ENCODE results near the gene COX20. TPM values are rescaled to one million over a fixed set of nuclear protein-coding genes. Genes with fewer than 3 reads are reported as not detected.

Gene COX20
- total and polyA plus RNA-seq, 2 of the 13 experiments (the other 11 are each of a cell fraction or from before 2014, with no cell fraction given), result 34.4 to 95.8 TPM

- TF ChIP-seq ZNF407 (CRISPR knock-in tag; IDR thresholded peaks at IDR 0.05; ENCODE audit: not compliant biosample characterization) (no peak), REST (IDR thresholded peaks at IDR 0.05; ENCODE audit: borderline replicate concordance in 1 of 2, low read depth in 1 of 2, low read length in 2 of 2) (peak in 1 of 2 experiments; percentile 22; a peak in 1 of 4 replicates), ZNF746 (CRISPR knock-in tag; IDR thresholded peaks at IDR 0.05) (peak; percentile 64; the same call in 1 of the 2 replicates), TAF15 (IDR thresholded peaks at IDR 0.05; ENCODE audit: low read depth, low read length, poor library complexity, severe bottlenecking) (peak; percentile 34), KMT2A (CRISPR knock-in tag; IDR thresholded peaks at IDR 0.05) (peak; percentile 70; the same call in 1 of the 2 replicates), SNAPC2 (CRISPR knock-in tag; IDR thresholded peaks at IDR 0.05) (0 out of 2 replicates have a peak, but pooled peaks have one; percentile 27), SRSF4 (IDR thresholded peaks at IDR 0.05; ENCODE audit: low read depth, low read length, poor library complexity, severe bottlenecking) (no peak), E2F2 (CRISPR knock-in tag; IDR thresholded peaks at IDR 0.05; ENCODE audit: borderline replicate concordance) (peak; percentile 70; the same call in 1 of the 2 replicates), ZNF704 (CRISPR knock-in tag; IDR thresholded peaks at IDR 0.05; ENCODE audit: borderline replicate concordance) (no peak; the same call in 1 of the 2 replicates), ZNF543 (CRISPR knock-in tag; IDR thresholded peaks at IDR 0.05) (no peak), ZBTB20 (CRISPR knock-in tag; IDR thresholded peaks at IDR 0.05; ENCODE audit: borderline replicate concordance, low read depth) (no peak)
Observed at GRCh38 chr1:244862699-244863490, 27.4 kb downstream of the COX20 start (continued).

All from HepG2 (cell line).